ENCODE measurements around the gene ACTL10.
"Not testable (repeated sequence)": the region's sequence is repeated elsewhere in the genome, so short reads cannot be mapped to it uniquely, and the experiment has no call there.

Gene ACTL10

GRCh38 chr20:33687993-33688937 lies 21.5 kb downstream of the ACTL10 start:
- FAIRE-seq, result no peak
- no peak for DNase-seq (ENCODE audit: extremely low spot score, insufficient read length, low read depth)

GRCh38 chr20:33688938-33689424 lies 22.2 kb downstream of the ACTL10 start:
- FAIRE-seq, result no peak
- DNase-seq (ENCODE audit: extremely low spot score, insufficient read length, low read depth), result no peak

- DNase-seq (ENCODE audit: extremely low spot score, insufficient read length, low read depth) (no peak), FAIRE-seq (no peak)
Observed at GRCh38 chr20:33689493-33689892, 22.8 kb downstream of the ACTL10 start.

- DNase-seq (ENCODE audit: extremely low spot score, insufficient read length, low read depth) (no peak), FAIRE-seq (no peak)
Observed at GRCh38 chr20:33689973-33690372, 23.2 kb downstream of the ACTL10 start.

GRCh38 chr20:33693289-33693688 lies 26.5 kb downstream of the ACTL10 start:
- DNase-seq (ENCODE audit: extremely low spot score, insufficient read length, low read depth) (no peak), FAIRE-seq (no peak)

- FAIRE-seq (no peak), DNase-seq (ENCODE audit: extremely low spot score, insufficient read length, low read depth) (no peak)
Observed at GRCh38 chr20:33693741-33694638, 27.2 kb downstream of the ACTL10 start.

GRCh38 chr20:33694639-33695012 lies 27.9 kb downstream of the ACTL10 start:
- FAIRE-seq (no peak), DNase-seq (ENCODE audit: extremely low spot score, insufficient read length, low read depth) (no peak)

- DNase-seq (ENCODE audit: extremely low spot score, insufficient read length, low read depth) (no peak), FAIRE-seq (no peak)
Observed at GRCh38 chr20:33696448-33696847, 29.7 kb downstream of the ACTL10 start.

- DNase-seq (ENCODE audit: extremely low spot score, insufficient read length, low read depth) (no peak), FAIRE-seq (no peak)
Observed at GRCh38 chr20:33697129-33697528, 30.4 kb downstream of the ACTL10 start.

- not testable (repeated sequence) for DNase-seq (ENCODE audit: extremely low spot score, insufficient read length, low read depth); FAIRE-seq
Observed at GRCh38 chr20:33698966-33699365, 32.2 kb downstream of the ACTL10 start.

- DNase-seq (ENCODE audit: extremely low spot score, insufficient read length, low read depth); FAIRE-seq: not testable (repeated sequence)
Observed at GRCh38 chr20:33700696-33701441, 34.1 kb downstream of the ACTL10 start.

- no peak for FAIRE-seq
Observed at GRCh38 chr20:33701629-33702450, 35.1 kb downstream of the ACTL10 start.

GRCh38 chr20:33702861-33703260 lies 36.1 kb downstream of the ACTL10 start:
- no peak for DNase-seq (ENCODE audit: extremely low spot score, insufficient read length, low read depth)
- no peak for FAIRE-seq

More at GRCh38 chr20:33701629-33702450, 35.1 kb downstream of the ACTL10 start:
- no peak for DNase-seq (ENCODE audit: extremely low spot score, insufficient read length, low read depth)

- DNase-seq (ENCODE audit: extremely low spot score, insufficient read length, low read depth), result no peak
- FAIRE-seq, result no peak
Observed at GRCh38 chr20:33703498-33704137, 36.9 kb downstream of the ACTL10 start.

GRCh38 chr20:33704197-33704924 lies 37.6 kb downstream of the ACTL10 start:
- DNase-seq (ENCODE audit: extremely low spot score, insufficient read length, low read depth) (no peak), FAIRE-seq (no peak)

- DNase-seq (ENCODE audit: extremely low spot score, insufficient read length, low read depth) (no peak), FAIRE-seq (no peak)
Observed at GRCh38 chr20:33707668-33708067, 40.9 kb downstream of the ACTL10 start.

GRCh38 chr20:33709398-33709797 lies 42.7 kb downstream of the ACTL10 start:
- no peak for FAIRE-seq
- no peak for DNase-seq (ENCODE audit: extremely low spot score, insufficient read length, low read depth)

All from GM18507 (cell line).